GM19463 (cell line): ENCODE results near the gene BLID.

Source experiments
- ATAC-seq: cut with Tn5 transposase; IDR thresholded peaks from one replicate; pipeline ENCODE4 v1.9.1; 2021; ENCODE audit warnings: mild to moderate bottlenecking, moderate library complexity; ENCODE audit not compliant: unreplicated experiment

BLID gene

GRCh38 chr11:122107045-122107444, 9.0 kb downstream of the BLID start:
- no peak for ATAC-seq

GRCh38 chr11:122105044-122105758, 10.8 kb downstream of the BLID start:
- ATAC-seq = no peak

GRCh38 chr11:122104341-122104740, 11.7 kb downstream of the BLID start:
- no peak for ATAC-seq

GRCh38 chr11:122103726-122104125, 12.3 kb downstream of the BLID start:
- no peak for ATAC-seq

- ATAC-seq = no peak
Measured at GRCh38 chr11:122103321-122103720, 12.7 kb downstream of the BLID start.

- no peak for ATAC-seq
Measured at GRCh38 chr11:122102426-122102825, 13.6 kb downstream of the BLID start.

- no peak for ATAC-seq
Measured at GRCh38 chr11:122101625-122102291, 14.3 kb downstream of the BLID start.

- ATAC-seq = no peak
Measured at GRCh38 chr11:122100756-122101080, 15.3 kb downstream of the BLID start.

- ATAC-seq = no peak
Measured at GRCh38 chr11:122100037-122100755, 15.8 kb downstream of the BLID start.

- no peak for ATAC-seq
Measured at GRCh38 chr11:122099374-122100036, 16.5 kb downstream of the BLID start.

- no peak for ATAC-seq
Measured at GRCh38 chr11:122098261-122098980, 17.6 kb downstream of the BLID start.

GRCh38 chr11:122097419-122098001, 18.5 kb downstream of the BLID start:
- ATAC-seq = no peak

GRCh38 chr11:122096272-122097112, 19.5 kb downstream of the BLID start:
- ATAC-seq = no peak

GRCh38 chr11:122095681-122096262, 20.2 kb downstream of the BLID start:
- ATAC-seq = no peak

- no peak for ATAC-seq
Measured at GRCh38 chr11:122094836-122095235, 21.2 kb downstream of the BLID start.

GRCh38 chr11:122093731-122094275, 22.2 kb downstream of the BLID start:
- no peak for ATAC-seq

- no peak for ATAC-seq
Measured at GRCh38 chr11:122091835-122092234, 24.2 kb downstream of the BLID start.

- no peak for ATAC-seq
Measured at GRCh38 chr11:122089111-122089510, 26.9 kb downstream of the BLID start.

- ATAC-seq = no peak
Measured at GRCh38 chr11:122085712-122086111, 30.3 kb downstream of the BLID start.
